ENCODE data around the gene SEPTIN10.
A peak's percentile ranks its signal among the peaks of the same experiment; 100 is the strongest.
"Not testable (repeated sequence)": the region's sequence is repeated elsewhere in the genome, so short reads cannot be mapped to it uniquely, and the experiment has no call there.

SEPTIN10 gene

DNA sequence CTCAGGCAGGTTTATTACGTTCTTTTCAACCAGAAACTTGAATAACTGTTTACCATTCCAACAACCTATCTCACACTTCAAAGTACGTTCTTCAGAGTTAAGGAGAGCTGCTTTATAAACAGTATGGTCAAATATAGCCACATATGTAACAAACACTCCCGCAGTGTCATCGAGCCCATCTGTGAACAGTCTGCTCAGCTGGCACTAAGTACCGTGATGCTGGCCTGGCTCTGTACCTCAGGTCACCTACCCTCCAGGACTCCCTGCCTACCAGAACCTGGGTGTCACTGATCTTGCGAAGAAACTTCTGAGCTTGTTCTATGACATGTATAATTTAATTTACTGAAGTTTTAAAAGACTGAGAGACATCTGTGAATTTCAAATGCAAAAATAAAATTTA is 71.4 kb downstream of the SEPTIN10 start:
- no peak for DNase-seq (ENCODE audit: low read depth in 2 of 2)
- TF ChIP-seq, protein P1, sequence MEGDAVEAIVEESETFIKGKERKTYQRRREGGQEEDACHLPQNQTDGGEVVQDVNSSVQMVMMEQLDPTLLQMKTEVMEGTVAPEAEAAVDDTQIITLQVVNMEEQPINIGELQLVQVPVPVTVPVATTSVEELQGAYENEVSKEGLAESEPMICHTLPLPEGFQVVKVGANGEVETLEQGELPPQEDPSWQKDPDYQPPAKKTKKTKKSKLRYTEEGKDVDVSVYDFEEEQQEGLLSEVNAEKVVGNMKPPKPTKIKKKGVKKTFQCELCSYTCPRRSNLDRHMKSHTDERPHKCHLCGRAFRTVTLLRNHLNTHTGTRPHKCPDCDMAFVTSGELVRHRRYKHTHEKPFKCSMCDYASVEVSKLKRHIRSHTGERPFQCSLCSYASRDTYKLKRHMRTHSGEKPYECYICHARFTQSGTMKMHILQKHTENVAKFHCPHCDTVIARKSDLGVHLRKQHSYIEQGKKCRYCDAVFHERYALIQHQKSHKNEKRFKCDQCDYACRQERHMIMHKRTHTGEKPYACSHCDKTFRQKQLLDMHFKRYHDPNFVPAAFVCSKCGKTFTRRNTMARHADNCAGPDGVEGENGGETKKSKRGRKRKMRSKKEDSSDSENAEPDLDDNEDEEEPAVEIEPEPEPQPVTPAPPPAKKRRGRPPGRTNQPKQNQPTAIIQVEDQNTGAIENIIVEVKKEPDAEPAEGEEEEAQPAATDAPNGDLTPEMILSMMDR (IDR thresholded peaks at IDR 0.05; ENCODE audit: low read depth, low read length): no peak
- no peak overlapping the region for H3K4me3 ChIP-seq (replicated peaks in 1 of 2; ENCODE audit: low read depth in 2 of 2, low read length in 2 of 2)

DNA sequence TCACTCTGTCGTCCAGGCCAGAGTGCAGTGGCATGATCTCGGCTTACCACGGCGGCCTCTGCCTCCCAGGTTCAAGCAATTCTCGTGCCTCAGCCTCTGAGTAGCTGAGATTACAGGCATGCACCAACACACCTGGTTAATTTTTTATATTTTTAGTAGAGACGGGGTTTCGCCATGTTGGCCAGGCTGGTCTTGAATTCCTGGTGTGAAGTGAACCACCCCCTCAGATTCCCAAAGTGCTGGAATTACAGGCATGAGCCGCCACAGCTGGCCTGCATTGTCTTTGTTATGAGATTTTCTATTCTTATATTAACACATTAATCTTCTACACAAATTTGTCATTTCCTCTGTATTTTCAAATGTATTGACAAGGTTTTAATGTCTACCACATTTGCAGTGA is 75.2 kb downstream of the SEPTIN10 start:
- TF ChIP-seq, protein P1 (IDR thresholded peaks at IDR 0.05; ENCODE audit: low read depth, low read length): no peak
- DNase-seq (ENCODE audit: low read depth in 2 of 2): no peak
- H3K4me3 ChIP-seq (replicated peaks in 1 of 2; ENCODE audit: low read depth in 2 of 2, low read length in 2 of 2): no peak overlapping the region

GRCh38 chr2:109537565-109538222 is 76.1 kb downstream of the SEPTIN10 start:
- no peak overlapping the region for H3K4me3 ChIP-seq (replicated peaks in 1 of 2; ENCODE audit: low read depth in 2 of 2, low read length in 2 of 2)
- TF ChIP-seq, protein P1 (IDR thresholded peaks at IDR 0.05; ENCODE audit: low read depth, low read length): no peak
- peak; percentile 61 to 67 for DNase-seq (ENCODE audit: low read depth in 2 of 2)

DNA sequence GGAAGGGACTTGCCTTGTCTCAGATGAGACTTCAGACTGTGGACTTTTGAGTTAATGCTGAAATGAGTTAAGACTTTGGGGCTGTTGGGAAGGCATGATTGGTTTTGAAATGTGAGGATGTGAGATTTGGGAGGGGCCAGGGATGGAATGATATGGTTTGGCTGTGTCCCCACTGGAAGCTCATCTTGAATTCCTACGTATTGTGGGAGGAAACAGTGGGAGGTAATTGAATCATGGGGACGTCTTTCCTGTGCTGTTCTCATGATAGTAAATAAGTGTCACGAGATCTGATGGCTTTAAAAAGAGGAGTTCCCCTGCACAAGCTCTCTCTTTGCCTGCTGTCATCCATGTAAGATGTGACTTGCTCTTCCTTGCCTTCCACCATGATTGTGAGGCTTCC is 77.2 kb downstream of the SEPTIN10 start:
- DNase-seq (ENCODE audit: low read depth in 2 of 2): peak; percentile 48 to 57
- H3K4me3 ChIP-seq (replicated peaks in 1 of 2; ENCODE audit: low read depth in 2 of 2, low read length in 2 of 2): not testable (repeated sequence)

DNA sequence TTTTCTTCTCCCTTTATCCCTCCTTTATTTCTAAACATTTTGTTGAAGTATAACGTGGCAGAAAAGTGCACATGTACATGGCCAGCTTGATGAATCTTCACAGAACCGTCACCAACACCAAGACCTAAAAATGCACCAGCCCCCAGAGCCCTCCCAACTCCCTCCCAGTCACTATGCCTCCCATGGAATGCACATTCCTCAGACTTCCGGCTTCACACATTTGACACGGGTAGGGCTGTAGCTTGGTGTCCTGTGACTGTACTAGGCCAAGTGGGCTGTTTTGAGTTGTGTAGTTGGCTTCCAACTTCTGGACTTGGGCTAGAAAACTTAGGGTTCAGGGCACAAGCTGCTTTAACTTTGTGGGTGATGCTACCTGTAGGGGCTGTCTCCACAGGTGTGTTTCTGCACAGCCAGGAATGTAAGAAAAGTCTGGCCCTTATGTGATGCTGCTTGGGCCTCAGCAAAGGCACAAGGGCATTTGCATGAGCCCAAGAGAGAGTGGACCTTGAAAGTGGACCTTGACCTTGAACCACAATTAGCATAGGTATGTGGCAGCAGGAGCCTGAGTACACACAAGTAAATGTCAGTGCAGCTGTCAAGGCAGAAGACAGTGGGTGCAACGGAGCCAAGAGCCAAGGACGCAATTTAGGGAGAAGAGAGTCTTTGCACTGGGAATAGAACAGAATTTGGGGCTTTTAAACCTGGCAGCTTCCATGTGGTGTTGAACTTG is 78.4 kb downstream of the SEPTIN10 start:
- TF ChIP-seq, protein P1 (IDR thresholded peaks at IDR 0.05; ENCODE audit: low read depth, low read length): no peak
- peak in 1 of 2 donors; percentile 29 for DNase-seq (ENCODE audit: low read depth in 2 of 2)
- H3K4me3 ChIP-seq (replicated peaks in 1 of 2; ENCODE audit: low read depth in 2 of 2, low read length in 2 of 2): no peak overlapping the region

GRCh38 chr2:109533823-109534222 is 79.9 kb downstream of the SEPTIN10 start:
- TF ChIP-seq, protein P1 (IDR thresholded peaks at IDR 0.05; ENCODE audit: low read depth, low read length): no peak
- H3K4me3 ChIP-seq (replicated peaks in 1 of 2; ENCODE audit: low read depth in 2 of 2, low read length in 2 of 2): no peak overlapping the region
- DNase-seq (ENCODE audit: low read depth in 2 of 2): no peak

- H3K4me3 ChIP-seq (replicated peaks in 1 of 2; ENCODE audit: low read depth in 2 of 2, low read length in 2 of 2): no peak overlapping the region
- TF ChIP-seq, protein P1 (IDR thresholded peaks at IDR 0.05; ENCODE audit: low read depth, low read length): no peak
- DNase-seq (ENCODE audit: low read depth in 2 of 2): no peak
Measured at GRCh38 chr2:109532728-109533076, 81.1 kb downstream of the SEPTIN10 start.
